Thyroid gland (tissue), 4 donors: Measurements from ENCODE around the gene QARS1. TPM values are rescaled to one million over a fixed set of nuclear protein-coding genes. Genes with fewer than 3 reads are reported as not detected.

Experiments used
- DNase-seq, 2 donors: peaks; one replicate each; pipeline ENCODE4 v3.0.0-alpha.2; 2019
- H3K27ac ChIP-seq, 3 donors: fragments of 200-600 bp; sonication (generic); 1 replicate in 2 of 3; 2 replicates in 1 of 3; pipeline ENCODE4 v1.5.1; 2016 to 2019; ENCODE audit warnings: mild to moderate bottlenecking in 1 of 3, moderate library complexity in 1 of 3
- H3K27me3 ChIP-seq: fragments of 200-600 bp; sonication (generic); one replicate; pipeline ENCODE4 v1.5.1; 2019
- H3K36me3 ChIP-seq, 2 donors: fragments of 200-600 bp; sonication (generic); one replicate each; pipeline ENCODE4 v1.5.1; 2016 to 2019
- H3K4me1 ChIP-seq, 2 donors: fragments of 200-600 bp; sonication (generic); one replicate each; pipeline ENCODE4 v1.5.1; 2017 to 2019
- H3K4me3 ChIP-seq, 3 donors: fragments of 200-600 bp; sonication (generic); replicated peaks in 1 of 3; 1 replicate in 2 of 3; 2 replicates in 1 of 3; pipeline ENCODE4 v1.5.1; 2016; ENCODE audit warnings: mild to moderate bottlenecking in 1 of 3
- H3K9me3 ChIP-seq: fragments of 200-600 bp; sonication (generic); one replicate; pipeline ENCODE4 v1.5.1; 2017
- CTCF ChIP-seq, 6 experiments: fragments of 200-600 bp in 3 of 6; fragments of 450-650 bp in 3 of 6; sonication (generic) in 3 of 6; IDR thresholded peaks; one replicate each; pipeline ENCODE4 v1.5.1; 2016 to 2019; ENCODE audit warnings: antibody characterized with exemption in 6 of 6, mild to moderate bottlenecking in 2 of 6, inconsistent platforms in 1 of 6, moderate library complexity in 1 of 6
- POLR2A ChIP-seq, 2 donors: fragments of 450-650 bp; IDR thresholded peaks; one replicate each; pipeline ENCODE4 v1.6.1; 2017; ENCODE audit warnings: antibody characterized with exemption in 2 of 2, mild to moderate bottlenecking in 2 of 2, moderate library complexity in 1 of 2
- WGBS, 2 donors: methylation state at CpG; one replicate each; pipeline ENCODE4 v1.1.5; 2017; 5-methylcytosine and 5-hydroxymethylcytosine counted together
- intact Hi-C: fragments of 100-400 bp; cut with DNase I; formaldehyde crosslinking; loops from one replicate; pipeline ENCODE4 v1.15.1; 2023
- total RNA-seq, 4 donors: library from RNA; depleted of rRNA; stranded (reverse); fragments of >200 nt; gene quantifications; one replicate each; pipeline ENCODE4 v1.2.3, GENCODE V29; 2016

QARS1 gene
- total RNA-seq, 4 donors from 2014 or later, result 158 to 273 (median 251) TPM

DNA sequence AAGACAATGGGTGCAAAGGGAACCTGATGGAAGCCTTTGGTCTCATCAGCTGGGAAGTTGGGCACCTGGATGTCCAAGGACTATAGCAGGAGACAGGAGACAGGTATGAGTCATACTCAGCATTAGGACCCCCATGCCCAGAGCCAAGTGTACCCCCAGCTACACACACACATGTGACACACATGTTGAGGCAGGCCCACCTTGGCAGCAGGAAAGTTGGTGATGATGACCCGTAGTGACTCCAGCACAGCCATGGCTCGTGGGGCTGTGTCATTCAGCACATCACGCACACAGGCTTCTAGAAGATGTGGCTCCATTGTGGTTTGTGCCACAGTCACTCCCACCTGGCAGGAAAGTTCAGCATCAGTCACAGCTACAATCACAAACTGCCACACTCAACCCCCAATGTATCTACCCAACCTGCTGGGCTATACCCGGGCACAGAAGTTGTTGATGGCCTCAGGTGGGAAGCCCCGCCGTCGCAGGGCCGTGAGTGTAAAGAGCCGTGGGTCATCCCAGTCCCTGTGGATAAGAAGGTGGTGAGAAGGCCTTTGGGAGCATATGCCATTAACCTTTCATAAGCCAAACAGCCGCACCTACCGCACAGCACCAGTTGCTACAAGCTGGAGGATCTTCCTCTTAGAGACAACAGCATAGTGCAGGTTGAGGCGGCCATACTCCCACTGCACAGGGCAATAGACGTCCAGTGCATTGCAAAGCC is 5.5 kb downstream of the QARS1 start:
- peaks cover 54 to 57% of the 10 kb centered on the region in 2 donors for H3K36me3 ChIP-seq
- peaks cover 13 to 16% of the 10 kb centered on the region in 2 donors for H3K4me1 ChIP-seq
- no peak overlapping the region for H3K4me3 ChIP-seq
- TF ChIP-seq POLR2A (IDR thresholded peaks at IDR 0.05), result no peak
- no peak for TF ChIP-seq CTCF (IDR thresholded peaks at IDR 0.05)
- no peak overlapping the region for H3K27ac ChIP-seq
- WGBS, 2 donors, result 89 to 94% methylated on average over 12 to 13 of the region's 13 CpGs
- no peak for DNase-seq
- no peaks in the 10 kb centered on the region for H3K9me3 ChIP-seq
- no peaks in the 10 kb centered on the region for H3K27me3 ChIP-seq
- intact Hi-C loops, result loop anchor here (10.0 kb wide), 1 partner anchor 74 kb away; the partner anchor contains the start of genes IMPDH2 and NDUFAF3

DNA sequence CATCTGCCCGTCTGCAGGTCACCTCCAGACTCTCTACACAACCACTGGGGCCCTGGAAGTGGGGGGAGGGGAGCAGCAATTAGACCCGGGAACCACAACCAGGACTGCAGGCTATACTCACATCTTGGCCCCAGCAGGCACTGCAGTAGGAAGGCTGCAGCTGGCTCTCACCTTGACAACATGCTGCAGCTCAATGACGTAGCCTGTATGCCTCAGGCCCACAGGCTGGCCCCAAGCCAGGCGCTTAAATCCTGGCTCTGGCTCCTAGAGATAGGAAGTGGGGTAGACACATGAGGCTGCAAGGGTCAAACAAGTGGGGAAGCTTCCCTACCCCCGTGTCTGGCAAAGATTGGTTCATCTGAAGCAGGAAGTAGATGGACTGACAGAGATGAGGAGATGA is 6.1 kb downstream of the QARS1 start:
- Histone ChIP-seq H3K36me3 (peaks cover 54 to 57% of the 10 kb centered on the region in 2 donors), H3K4me1 (peaks cover 7 to 9% of the 10 kb centered on the region in 2 donors), H3K4me3 (no peak overlapping the region), H3K27ac (no peak overlapping the region), H3K27me3 (no peaks in the 10 kb centered on the region), H3K9me3 (no peaks in the 10 kb centered on the region)
- DNase-seq, result no peak
- 64 to 71% methylated on average over 4 to 5 of the region's 5 CpGs for WGBS, 2 donors
- intact Hi-C loops, result loop anchor here (10.0 kb wide), 1 partner anchor 74 kb away; the partner anchor contains the start of genes IMPDH2 and NDUFAF3
- TF ChIP-seq CTCF (IDR thresholded peaks at IDR 0.05) (no peak), POLR2A (IDR thresholded peaks at IDR 0.05) (no peak)

GRCh38 chr3:49093853-49094767 is 10.4 kb downstream of the QARS1 start, which contains the start of gene QRICH1:
Gene QRICH1 (minus strand): TSS chr3:49094071. CDS start chr3:49077017, 17,054 bp downstream.
- Histone ChIP-seq H3K4me3 (peak within 1 kb of the TSS; percentile 23 to 97 (median 91)), H3K27me3 (no peaks in the 10 kb centered on the region), H3K36me3 (peaks cover 21 to 22% of the 10 kb centered on the region in 2 donors), H3K9me3 (no peaks in the 10 kb centered on the region), H3K27ac (peak within 1 kb of the TSS; percentile 94 to 97 (median 97)), H3K4me1 (peaks cover 17 to 35% of the 10 kb centered on the region in 2 donors)
- intact Hi-C loops, result loop anchor here (10.0 kb wide), 1 partner anchor 69 kb away; the partner anchor contains the start of genes IMPDH2 and NDUFAF3
- WGBS, 2 donors, result 1 to 2% methylated on average over 15 to 18 of the region's 65 CpGs
- TF ChIP-seq CTCF (IDR thresholded peaks at IDR 0.05), result peak in 5 of 6 experiments; percentile 29 to 53 (median 43)
- TF ChIP-seq POLR2A (IDR thresholded peaks at IDR 0.05), result peak in 1 of 2 donors; percentile 76
- DNase-seq, result peak; percentile 97 to 98

- H3K9me3 ChIP-seq, result no peaks in the 10 kb centered on the region
- peak overlapping the region; percentile 94 to 97 (median 97) for H3K27ac ChIP-seq
- peak; percentile 70 to 72 for DNase-seq
- WGBS, 2 donors, result 1 to 2% methylated on average over 23 to 36 of the region's 86 CpGs
- peaks cover 12 to 13% of the 10 kb centered on the region in 2 donors for H3K36me3 ChIP-seq
- H3K27me3 ChIP-seq, result no peaks in the 10 kb centered on the region
- TF ChIP-seq POLR2A (IDR thresholded peaks at IDR 0.05), result no peak
- no peak for TF ChIP-seq CTCF (IDR thresholded peaks at IDR 0.05)
- H3K4me3 ChIP-seq, result peak overlapping the region; percentile 23 to 97 (median 91)
- peaks cover 17 to 35% of the 10 kb centered on the region in 2 donors for H3K4me1 ChIP-seq
- intact Hi-C loops, result loop anchor here (10.0 kb wide), 1 partner anchor 68 kb away; the partner anchor contains the start of genes IMPDH2 and NDUFAF3
Observed at GRCh38 chr3:49092938-49093852, 11.4 kb downstream of the QARS1 start.
